ENCODE results near the gene HSD11B2. TPM values are rescaled to one million over a fixed set of nuclear protein-coding genes. Genes with fewer than 3 reads are reported as not detected.

HSD11B2 gene
- total RNA-seq, 1 experiment from 2014 or later = 33.5 TPM

GRCh38 chr16:67421030-67421429 lies 9.9 kb upstream of the HSD11B2 start:
- H3K23ac ChIP-seq (ENCODE audit: insufficient read length, low read depth, low read length) = no peak overlapping the region
- H3K23me2 ChIP-seq (ENCODE audit: insufficient read length, low read depth, low read length, poor library complexity, severe bottlenecking) = peaks cover 6% of the 10 kb centered on the region
- H2AK5ac ChIP-seq (ENCODE audit: insufficient read length, low read length) = no peak overlapping the region
- H2AFZ ChIP-seq (ENCODE audit: low read length) = no peak overlapping the region
- peaks cover 48 to 52% of the 10 kb centered on the region in 2 experiments for H3K4me1 Mint-ChIP-seq
- DNase-seq = peak; percentile 71
- H3K9me3 ChIP-seq (ENCODE audit: control insufficient read depth, low read depth, low read length) = no peaks in the 10 kb centered on the region
- H2BK12ac ChIP-seq (ENCODE audit: insufficient read length, low read depth, low read length) = peak overlapping the region; percentile 24
- no CpG with 5 or more reads among the region's 4 CpGs for WGBS (ENCODE audit: extremely low coverage, insufficient read length, low lambda C conversion rate)
- H3K4ac ChIP-seq (ENCODE audit: low read depth, low read length) = no peak overlapping the region
- H4K5ac ChIP-seq (ENCODE audit: insufficient read length, low read depth, low read length) = no peak overlapping the region
- peak overlapping the region in 1 of 3 experiments; percentile 39; a peak in 1 of 7 replicates for H3K27ac Mint-ChIP-seq
- H4K91ac ChIP-seq (ENCODE audit: insufficient read length, low read depth, low read length) = no peak overlapping the region
- H3K4me3 Mint-ChIP-seq = no peak overlapping the region
- no peaks in the 10 kb centered on the region for H4K20me1 ChIP-seq (ENCODE audit: control insufficient read depth, insufficient read depth, insufficient read length)
- no peaks in the 10 kb centered on the region; the same call in 1 of the 2 replicates for H3K27me3 ChIP-seq (ENCODE audit: insufficient read depth, low read length)
- H3K56ac ChIP-seq (ENCODE audit: insufficient read length, low read depth, low read length) = no peak overlapping the region
- peaks cover 3% of the 10 kb centered on the region; the same call in 1 of the 2 replicates for H3K27me3 Mint-ChIP-seq (ENCODE audit: low read depth)
- H2BK20ac ChIP-seq (ENCODE audit: low read depth, low read length, poor library complexity, severe bottlenecking) = no peak overlapping the region
- peaks cover 2 to 5% of the 10 kb centered on the region in 2 experiments; a peak in 3 of 5 replicates for H3K9me3 Mint-ChIP-seq
- peaks cover 26% of the 10 kb centered on the region for H3K4me1 ChIP-seq (ENCODE audit: insufficient read depth, low read length)
- H3K4me2 ChIP-seq (ENCODE audit: insufficient read depth, insufficient read length, low read length) = no peak overlapping the region
- peak overlapping the region; percentile 50 for H3K18ac ChIP-seq (ENCODE audit: insufficient read length, low read depth, low read length)
- H3K36me3 Mint-ChIP-seq (ENCODE audit: insufficient read depth in 1 of 3, low read depth in 3 of 3) = peaks cover 0 to 4% (median 2%) of the 10 kb centered on the region in 3 experiments; a peak in 1 of 7 replicates
- no peak overlapping the region for H2BK120ac ChIP-seq (ENCODE audit: low read depth, low read length, poor library complexity, severe bottlenecking)
- H3K9ac ChIP-seq (ENCODE audit: extremely low read depth, insufficient read length, low read length) = no peak overlapping the region
- no peak overlapping the region for H4K8ac ChIP-seq (replicated peaks; ENCODE audit: insufficient read length, low read depth, low read length)
- H3K79me1 ChIP-seq (ENCODE audit: insufficient read depth, low read depth, low read length, poor library complexity, severe bottlenecking) = no peaks in the 10 kb centered on the region
- H3K79me2 ChIP-seq (ENCODE audit: insufficient read depth, low read length) = no peaks in the 10 kb centered on the region
- TF ChIP-seq, protein P1, sequence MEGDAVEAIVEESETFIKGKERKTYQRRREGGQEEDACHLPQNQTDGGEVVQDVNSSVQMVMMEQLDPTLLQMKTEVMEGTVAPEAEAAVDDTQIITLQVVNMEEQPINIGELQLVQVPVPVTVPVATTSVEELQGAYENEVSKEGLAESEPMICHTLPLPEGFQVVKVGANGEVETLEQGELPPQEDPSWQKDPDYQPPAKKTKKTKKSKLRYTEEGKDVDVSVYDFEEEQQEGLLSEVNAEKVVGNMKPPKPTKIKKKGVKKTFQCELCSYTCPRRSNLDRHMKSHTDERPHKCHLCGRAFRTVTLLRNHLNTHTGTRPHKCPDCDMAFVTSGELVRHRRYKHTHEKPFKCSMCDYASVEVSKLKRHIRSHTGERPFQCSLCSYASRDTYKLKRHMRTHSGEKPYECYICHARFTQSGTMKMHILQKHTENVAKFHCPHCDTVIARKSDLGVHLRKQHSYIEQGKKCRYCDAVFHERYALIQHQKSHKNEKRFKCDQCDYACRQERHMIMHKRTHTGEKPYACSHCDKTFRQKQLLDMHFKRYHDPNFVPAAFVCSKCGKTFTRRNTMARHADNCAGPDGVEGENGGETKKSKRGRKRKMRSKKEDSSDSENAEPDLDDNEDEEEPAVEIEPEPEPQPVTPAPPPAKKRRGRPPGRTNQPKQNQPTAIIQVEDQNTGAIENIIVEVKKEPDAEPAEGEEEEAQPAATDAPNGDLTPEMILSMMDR (conservative IDR thresholded peaks at IDR 0.05) = no peak
- H2BK15ac ChIP-seq (ENCODE audit: low read depth, low read length) = no peak overlapping the region
- H3T11ph ChIP-seq (ENCODE audit: low read length) = no peak overlapping the region
- no peak overlapping the region for H3K14ac ChIP-seq (ENCODE audit: insufficient read depth, low read length)
- H3K27ac ChIP-seq (ENCODE audit: insufficient read length, low read depth, low read length) = no peak overlapping the region
- H2BK5ac ChIP-seq (ENCODE audit: insufficient read length, low read length) = no peak overlapping the region

Data from H9 (cell line).